OCI-LY1 (cell line): ENCODE measurements around the gene TBL1X.

Experiments used
- H2AFZ ChIP-seq: fragments of 200-600 bp; sonication (generic), shearing (Covaris generic); 2 replicates; pipeline ENCODE4 v1.6.0; 2014; ENCODE audit warnings: antibody characterized with exemption, mild to moderate bottlenecking, low read length
- H3F3A ChIP-seq: fragments of 200-600 bp; sonication (generic), shearing (Covaris generic); 2 replicates; pipeline ENCODE4 v1.6.0; 2014; ENCODE audit warnings: mild to moderate bottlenecking, antibody characterized with exemption, low read length, moderate library complexity; ENCODE audit not compliant: insufficient read depth
- H3K27ac ChIP-seq: fragments of 200-600 bp; sonication (generic); 2 replicates; pipeline ENCODE4 v1.5.1; 2014; ENCODE audit warnings: low read length, mixed run types, mild to moderate bottlenecking, low read depth; ENCODE audit not compliant: poor library complexity, severe bottlenecking
- H3K27me3 ChIP-seq: fragments of 200-600 bp; sonication (generic); 2 replicates; pipeline ENCODE4 v1.6.0; 2014; ENCODE audit warnings: antibody characterized with exemption, mild to moderate bottlenecking, low read length, moderate library complexity; ENCODE audit not compliant: insufficient read depth
- H3K36me3 ChIP-seq: fragments of 200-600 bp; sonication (generic); 2 replicates; pipeline ENCODE4 v1.6.1; 2014; ENCODE audit warnings: mild to moderate bottlenecking, antibody characterized with exemption, low read length, moderate library complexity, mixed read lengths; ENCODE audit not compliant: insufficient read depth
- H3K4me1 ChIP-seq: fragments of 200-600 bp; sonication (generic); 2 replicates; pipeline ENCODE4 v1.5.1; 2014; ENCODE audit warnings: mild to moderate bottlenecking, low read length, moderate library complexity; ENCODE audit not compliant: insufficient read depth, severe bottlenecking
- H3K4me2 ChIP-seq: fragments of 200-600 bp; sonication (generic), shearing (Covaris generic); 2 replicates; pipeline ENCODE4 v1.6.1; 2014; ENCODE audit warnings: low read length
- H3K4me3 ChIP-seq: fragments of 200-600 bp; sonication (generic); 2 replicates; pipeline ENCODE4 v1.5.1; 2014; ENCODE audit warnings: low read length, low read depth, mild to moderate bottlenecking, mixed read lengths; ENCODE audit not compliant: poor library complexity, severe bottlenecking
- H3K79me2 ChIP-seq: fragments of 200-600 bp; shearing (Covaris generic); 2 replicates; pipeline ENCODE4 v1.6.1; 2016; ENCODE audit warnings: mixed run types, low read length, mixed read lengths; ENCODE audit not compliant: insufficient read depth
- H3K9ac ChIP-seq: fragments of 200-600 bp; sonication (generic), shearing (Covaris generic); 2 replicates; pipeline ENCODE4 v1.6.1; 2014; ENCODE audit warnings: mild to moderate bottlenecking, low read length, mixed read lengths
- H3K9me2 ChIP-seq: fragments of 200-600 bp; sonication (generic), shearing (Covaris generic); 2 replicates; pipeline ENCODE4 v1.6.1; 2014; ENCODE audit warnings: low read depth, mild to moderate bottlenecking, low read length, mixed read lengths
- H3K9me3 ChIP-seq: fragments of 200-600 bp; shearing (Covaris generic); 2 replicates; pipeline ENCODE4 v1.6.1; 2014; ENCODE audit warnings: low read length, mixed read lengths
- H4K20me1 ChIP-seq: fragments of 200-600 bp; sonication (generic), shearing (Covaris generic); 2 replicates; pipeline ENCODE4 v1.6.0; 2016; ENCODE audit warnings: mild to moderate bottlenecking, low read length; ENCODE audit not compliant: insufficient read depth
- CTCF ChIP-seq: fragments of 200-600 bp; sonication (generic), shearing (Covaris generic); IDR thresholded peaks from 2 replicates; pipeline ENCODE4 v1.5.1; 2017; ENCODE audit warnings: mild to moderate bottlenecking, antibody characterized with exemption, low read length, moderate library complexity, mixed read lengths
- EZH2 ChIP-seq: fragments of 200-600 bp; sonication (generic), shearing (Covaris generic); IDR thresholded peaks from 2 replicates; pipeline ENCODE4 v1.8.0; 2017; ENCODE audit warnings: borderline replicate concordance, mixed run types, mild to moderate bottlenecking, antibody characterized with exemption, low read length, moderate library complexity, mixed read lengths

Gene TBL1X

GRCh38 chrX:9664224-9664623, 199.4 kb downstream of the TBL1X start:
- no peaks in the 10 kb centered on the region for H3K9me3 ChIP-seq
- TF ChIP-seq CTCF (no peak), EZH2 (no peak)
- peak overlapping the region; percentile 55 for H3K27ac ChIP-seq
- no peak overlapping the region for H3K4me3 ChIP-seq
- no peaks in the 10 kb centered on the region for H3K79me2 ChIP-seq
- no peak overlapping the region for H3K9ac ChIP-seq
- no peak overlapping the region for H2AFZ ChIP-seq
- H3K4me1 ChIP-seq, result peaks cover 32% of the 10 kb centered on the region
- H3K4me2 ChIP-seq, result no peak overlapping the region
- H3F3A ChIP-seq, result no peaks in the 10 kb centered on the region
- no peaks in the 10 kb centered on the region for H3K27me3 ChIP-seq
- H3K36me3 ChIP-seq, result peaks cover 19% of the 10 kb centered on the region
- H3K9me2 ChIP-seq, result no peaks in the 10 kb centered on the region
- no peaks in the 10 kb centered on the region for H4K20me1 ChIP-seq

GRCh38 chrX:9665113-9665512, 200.3 kb downstream of the TBL1X start:
- no peaks in the 10 kb centered on the region for H4K20me1 ChIP-seq
- H3K9me3 ChIP-seq, result no peaks in the 10 kb centered on the region
- H3K9ac ChIP-seq, result no peak overlapping the region
- no peak overlapping the region for H3K4me2 ChIP-seq
- H2AFZ ChIP-seq, result no peak overlapping the region
- H3F3A ChIP-seq, result no peaks in the 10 kb centered on the region
- no peaks in the 10 kb centered on the region for H3K27me3 ChIP-seq
- no peak overlapping the region for H3K4me3 ChIP-seq
- TF ChIP-seq CTCF (no peak), EZH2 (no peak)
- no peak overlapping the region for H3K27ac ChIP-seq
- peaks cover 14% of the 10 kb centered on the region for H3K36me3 ChIP-seq
- H3K4me1 ChIP-seq, result peaks cover 41% of the 10 kb centered on the region
- H3K79me2 ChIP-seq, result no peaks in the 10 kb centered on the region
- H3K9me2 ChIP-seq, result no peaks in the 10 kb centered on the region

GRCh38 chrX:9668537-9668936, 203.7 kb downstream of the TBL1X start:
- no peaks in the 10 kb centered on the region for H3K9me2 ChIP-seq
- peak overlapping the region; percentile 41 for H3K27ac ChIP-seq
- no peak for TF ChIP-seq EZH2
- TF ChIP-seq CTCF, result no peak
- peaks cover 17% of the 10 kb centered on the region for H3K36me3 ChIP-seq
- H3K4me2 ChIP-seq, result no peak overlapping the region
- H3K9ac ChIP-seq, result no peak overlapping the region
- H3K9me3 ChIP-seq, result no peaks in the 10 kb centered on the region
- H3F3A ChIP-seq, result no peaks in the 10 kb centered on the region
- H3K27me3 ChIP-seq, result no peaks in the 10 kb centered on the region
- peaks cover 57% of the 10 kb centered on the region for H3K4me1 ChIP-seq
- H2AFZ ChIP-seq, result no peak overlapping the region
- no peaks in the 10 kb centered on the region for H4K20me1 ChIP-seq
- no peaks in the 10 kb centered on the region for H3K79me2 ChIP-seq
- H3K4me3 ChIP-seq, result no peak overlapping the region
